HG03575 (cell line): ENCODE measurements around the gene HVCN1.
"Not testable (repeated sequence)": the region's sequence is repeated elsewhere in the genome, so short reads cannot be mapped to it uniquely, and the experiment has no call there.

ENCODE experiments used
- ATAC-seq: cut with Tn5 transposase; IDR thresholded peaks from one replicate; pipeline ENCODE4 v1.9.1; 2021; ENCODE audit not compliant: unreplicated experiment, insufficient number of reproducible peaks, low FRiP score; ENCODE audit errors: extremely low read depth

HVCN1 gene

GRCh38 chr12:110688446-110689280 is at the start of gene HVCN1:
Gene HVCN1, minus strand, starts transcription at chr12:110689115. Its CDS starts 5,870 bp downstream, at chr12:110683245.
- no peak for ATAC-seq

- ATAC-seq = no peak
Observed at GRCh38 chr12:110737532-110737931, 48.6 kb upstream of the HVCN1 start.

- not testable (repeated sequence) for ATAC-seq
Observed at GRCh38 chr12:110737016-110737415, 48.1 kb upstream of the HVCN1 start.

GRCh38 chr12:110733900-110734299 is 45.0 kb upstream of the HVCN1 start:
- ATAC-seq = no peak

- no peak for ATAC-seq
Observed at GRCh38 chr12:110733089-110733715, 44.3 kb upstream of the HVCN1 start.

GRCh38 chr12:110732572-110732971 is 43.7 kb upstream of the HVCN1 start:
- no peak for ATAC-seq

GRCh38 chr12:110731479-110731878 is 42.6 kb upstream of the HVCN1 start:
- ATAC-seq = no peak

GRCh38 chr12:110728628-110729027 is 39.7 kb upstream of the HVCN1 start:
- ATAC-seq = no peak

- ATAC-seq = no peak
Observed at GRCh38 chr12:110726708-110727369, 37.9 kb upstream of the HVCN1 start.

- no peak for ATAC-seq
Observed at GRCh38 chr12:110726028-110726427, 37.1 kb upstream of the HVCN1 start.

- no peak for ATAC-seq
Observed at GRCh38 chr12:110725267-110725666, 36.4 kb upstream of the HVCN1 start.

GRCh38 chr12:110722892-110723291 is 34.0 kb upstream of the HVCN1 start:
- ATAC-seq = not testable (repeated sequence)

GRCh38 chr12:110721570-110721969 is 32.7 kb upstream of the HVCN1 start:
- no peak for ATAC-seq

- ATAC-seq = no peak
Observed at GRCh38 chr12:110720516-110720915, 31.6 kb upstream of the HVCN1 start.

GRCh38 chr12:110718222-110718908 is 29.4 kb upstream of the HVCN1 start:
- no peak for ATAC-seq

- ATAC-seq = no peak
Observed at GRCh38 chr12:110717037-110717436, 28.1 kb upstream of the HVCN1 start.

- ATAC-seq = no peak
Observed at GRCh38 chr12:110708917-110709316, 20.0 kb upstream of the HVCN1 start.

- ATAC-seq = no peak
Observed at GRCh38 chr12:110705309-110705708, 16.4 kb upstream of the HVCN1 start.

GRCh38 chr12:110704750-110705149 is 15.8 kb upstream of the HVCN1 start:
- no peak for ATAC-seq
